Caco-2 (cell line): Measurements from ENCODE around the gene DNAAF5. TPM values are rescaled to one million over a fixed set of nuclear protein-coding genes. Genes with fewer than 3 reads are reported as not detected.
"Not testable (repeated sequence)": the region's sequence is repeated elsewhere in the genome, so short reads cannot be mapped to it uniquely, and the experiment has no call there.

Experiments used
- BruUV-seq: library from RNA; stranded (reverse); fragments of 400-500 nt; replicated peaks from 2 replicates; lab custom pipeline; 2021; lab: Mats Ljungman, UMichigan
- CTCF ChIA-PET: fragments of 300-600 bp; sonication (Branson Sonifier 250); formaldehyde crosslinking; loops from one replicate; lab custom pipeline; 2022; ENCODE audit warnings: antibody characterized with exemption; lab: Charles Lee
- POLR2A ChIA-PET: fragments of 300-600 bp; sonication (Branson Sonifier 250); formaldehyde crosslinking; loops from one replicate; lab custom pipeline; 2022; ENCODE audit warnings: antibody characterized with exemption; lab: Charles Lee
- DNase-seq, 2 experiments: peaks; one replicate each; pipeline versions ENCODE4 v3.0.0 to v3.0.0-alpha.2; 2020 to 2022
- H3K27me3 ChIP-seq: replicated peaks from 2 replicates; pipeline ENCODE4 v1.6.0; 2011; ENCODE audit warnings: low read length; ENCODE audit not compliant: control insufficient read depth, insufficient read depth
- H3K36me3 ChIP-seq: 2 replicates; pipeline ENCODE4 v1.5.1; 2011; ENCODE audit warnings: low read length; ENCODE audit not compliant: control insufficient read depth, insufficient read depth
- H3K4me1 ChIP-seq: fragments of 250-450 bp; sonication (Bioruptor Pico); 2 replicates; pipeline ENCODE4 v1.5.1; 2020; ENCODE audit warnings: mild to moderate bottlenecking
- H3K4me3 ChIP-seq: 2 replicates; pipeline ENCODE4 v1.5.1; 2011; ENCODE audit warnings: low read depth, mild to moderate bottlenecking, control low read depth, low read length
- H3K9me3 ChIP-seq: fragments of 250-450 bp; sonication (Bioruptor Pico); 2 replicates; pipeline ENCODE4 v1.5.1; 2020; ENCODE audit warnings: mild to moderate bottlenecking, moderate library complexity
- H3K27ac Mint-ChIP-seq: one replicate; pipeline ENCODE4 v1.8.0; 2022; ENCODE audit warnings: mixed read lengths; ENCODE audit not compliant: unreplicated experiment
- H3K27me3 Mint-ChIP-seq: one replicate; pipeline ENCODE4 v1.8.0; 2022; ENCODE audit warnings: mixed read lengths; ENCODE audit not compliant: insufficient read depth, unreplicated experiment
- H3K36me3 Mint-ChIP-seq: one replicate; pipeline ENCODE4 v1.8.0; 2022; ENCODE audit warnings: mild to moderate bottlenecking, mixed read lengths; ENCODE audit not compliant: insufficient read depth, unreplicated experiment
- H3K4me1 Mint-ChIP-seq: one replicate; pipeline ENCODE4 v1.8.0; 2022; ENCODE audit warnings: low read depth, mixed read lengths; ENCODE audit not compliant: unreplicated experiment
- H3K4me3 Mint-ChIP-seq: one replicate; pipeline ENCODE4 v1.8.0; 2022; ENCODE audit warnings: mild to moderate bottlenecking, moderate library complexity, mixed read lengths; ENCODE audit not compliant: unreplicated experiment
- H3K9me3 Mint-ChIP-seq: one replicate; pipeline ENCODE4 v1.8.0; 2022; ENCODE audit warnings: mixed read lengths; ENCODE audit not compliant: unreplicated experiment
- CTCF ChIP-seq, 2 experiments: fragments of 200-600 bp in 1 of 2; IDR thresholded peaks; 1 replicate in 1 of 2; 2 replicates in 1 of 2; pipeline versions ENCODE4 v1.5.1 to v1.8.0; 2011 to 2022; ENCODE audit warnings: antibody characterized with exemption in 1 of 2, control low read depth in 1 of 2, inconsistent platforms in 1 of 2, low read depth in 1 of 2, low read length in 1 of 2, mild to moderate bottlenecking in 1 of 2, moderate library complexity in 1 of 2; ENCODE audit not compliant: insufficient read depth in 1 of 2, severe bottlenecking in 1 of 2, unreplicated experiment in 1 of 2
- intact Hi-C: fragments of 100-400 bp; cut with micrococcal nuclease; formaldehyde crosslinking; loops from one replicate; pipeline ENCODE4 v1.10.0; 2022; ENCODE audit not compliant: unreplicated experiment
- total RNA-seq: library from RNA; stranded (reverse); gene quantifications from 2 replicates; pipeline ENCODE4 v1.2.3, GENCODE V29; 2022

Gene DNAAF5
- total RNA-seq, 1 experiment from 2014 or later = 51.4 TPM

- no peaks in the 10 kb centered on the region for H3K9me3 Mint-ChIP-seq
- intact Hi-C loops = no loop called here
- no peak for DNase-seq
- no peaks in the 10 kb centered on the region for H3K9me3 ChIP-seq
- ChIA-PET POLR2A (no interaction called here), CTCF (no interaction called here)
- no peaks in the 10 kb centered on the region for H3K27me3 ChIP-seq
- no peak overlapping the region for H3K4me3 ChIP-seq
- H3K4me3 Mint-ChIP-seq = no peak overlapping the region
- no peak overlapping the region for H3K27ac Mint-ChIP-seq
- no peaks in the 10 kb centered on the region for H3K27me3 Mint-ChIP-seq
- TF ChIP-seq CTCF (IDR thresholded peaks at IDR 0.05; ENCODE audit: insufficient read depth in 1 of 2, low read depth in 1 of 2, low read length in 1 of 2, severe bottlenecking in 1 of 2, unreplicated experiment in 1 of 2) = no peak
- no peaks in the 10 kb centered on the region for H3K4me1 ChIP-seq
- peaks cover 43% of the 10 kb centered on the region for H3K36me3 Mint-ChIP-seq
- no TSS peak for BruUV-seq
- no peaks in the 10 kb centered on the region for H3K4me1 Mint-ChIP-seq
- peaks cover 2% of the 10 kb centered on the region for H3K36me3 ChIP-seq
Measured at GRCh38 chr7:751826-752225, 25.3 kb downstream of the DNAAF5 start.

- H3K27ac Mint-ChIP-seq = peak overlapping the region; percentile 33
- H3K36me3 ChIP-seq, H3K9me3 ChIP-seq, H3K4me1 Mint-ChIP-seq, H3K4me3 Mint-ChIP-seq, BruUV-seq, POLR2A ChIA-PET, CTCF ChIA-PET, intact Hi-C loops, H3K4me1 ChIP-seq, H3K27me3 Mint-ChIP-seq, DNase-seq, H3K27me3 ChIP-seq, H3K9me3 Mint-ChIP-seq, H3K4me3 ChIP-seq: not testable (repeated sequence)
- peaks cover 47% of the 10 kb centered on the region for H3K36me3 Mint-ChIP-seq
Measured at GRCh38 chr7:752256-752655, 25.8 kb downstream of the DNAAF5 start.

GRCh38 chr7:753190-753589 is 26.7 kb downstream of the DNAAF5 start:
- TF ChIP-seq CTCF (IDR thresholded peaks at IDR 0.05; ENCODE audit: insufficient read depth in 1 of 2, low read depth in 1 of 2, low read length in 1 of 2, severe bottlenecking in 1 of 2, unreplicated experiment in 1 of 2) = no peak
- Histone ChIP-seq H3K4me3 (no peak overlapping the region), H3K4me1 (no peaks in the 10 kb centered on the region), H3K36me3 (peaks cover 2% of the 10 kb centered on the region), H3K27me3 (no peaks in the 10 kb centered on the region), H3K9me3 (no peaks in the 10 kb centered on the region)
- ChIA-PET POLR2A (no interaction called here), CTCF (no interaction called here)
- H3K4me1 Mint-ChIP-seq = no peaks in the 10 kb centered on the region
- no TSS peak for BruUV-seq
- no peak overlapping the region for H3K27ac Mint-ChIP-seq
- no peaks in the 10 kb centered on the region for H3K27me3 Mint-ChIP-seq
- H3K4me3 Mint-ChIP-seq = no peak overlapping the region
- no peaks in the 10 kb centered on the region for H3K9me3 Mint-ChIP-seq
- DNase-seq = no peak
- intact Hi-C loops = no loop called here
- peaks cover 56% of the 10 kb centered on the region for H3K36me3 Mint-ChIP-seq
